Measurements from ENCODE around the gene PKHD1.

PKHD1 gene

GRCh38 chr6:52102405-52102804, 15.0 kb upstream of the PKHD1 start:
- no peak for DNase-seq

DNA sequence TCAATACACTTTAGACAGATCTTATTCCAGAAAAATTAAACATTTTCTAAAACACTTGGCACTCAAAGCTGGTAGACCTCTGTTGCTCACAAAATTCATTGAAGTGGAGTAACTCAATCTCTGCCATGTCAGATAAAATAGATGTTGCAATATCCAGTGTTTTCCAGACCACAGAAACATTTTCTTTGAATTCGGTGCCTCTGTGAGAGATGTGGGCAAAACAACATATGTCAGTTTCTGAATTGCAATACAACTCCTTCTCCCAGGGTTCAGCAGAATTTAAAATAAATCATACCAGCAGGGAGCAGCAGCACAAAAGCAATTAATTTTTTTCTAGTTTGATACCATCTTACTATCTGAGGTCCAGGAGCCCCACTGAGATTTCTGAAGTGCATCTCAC, 11.3 kb upstream of the PKHD1 start:
- no peak for DNase-seq

- DNase-seq, result no peak
Observed at GRCh38 chr6:52089758-52090348, 2.4 kb upstream of the PKHD1 start.

GRCh38 chr6:52086741-52087140, 672 bp downstream of the PKHD1 start:
- DNase-seq, result no peak

DNA sequence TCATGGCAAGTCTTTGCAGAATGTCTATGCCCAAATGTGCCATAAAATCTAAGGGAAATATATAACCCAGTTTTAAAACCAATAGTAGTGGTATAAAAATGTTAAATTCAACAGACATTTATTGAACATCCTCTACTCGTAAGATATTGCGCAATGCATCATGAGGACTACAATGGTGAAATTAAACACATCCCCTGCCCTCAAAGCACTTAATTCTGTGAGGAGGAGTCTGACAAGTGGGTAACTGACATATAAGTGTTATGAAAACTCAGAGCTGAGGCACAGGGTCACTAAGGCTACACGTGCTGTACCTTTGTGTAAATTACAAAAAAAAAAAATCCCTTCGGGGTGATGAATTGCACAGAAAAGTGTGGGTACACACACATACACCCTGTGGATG, 6.2 kb downstream of the PKHD1 start:
- no peak for DNase-seq

DNA sequence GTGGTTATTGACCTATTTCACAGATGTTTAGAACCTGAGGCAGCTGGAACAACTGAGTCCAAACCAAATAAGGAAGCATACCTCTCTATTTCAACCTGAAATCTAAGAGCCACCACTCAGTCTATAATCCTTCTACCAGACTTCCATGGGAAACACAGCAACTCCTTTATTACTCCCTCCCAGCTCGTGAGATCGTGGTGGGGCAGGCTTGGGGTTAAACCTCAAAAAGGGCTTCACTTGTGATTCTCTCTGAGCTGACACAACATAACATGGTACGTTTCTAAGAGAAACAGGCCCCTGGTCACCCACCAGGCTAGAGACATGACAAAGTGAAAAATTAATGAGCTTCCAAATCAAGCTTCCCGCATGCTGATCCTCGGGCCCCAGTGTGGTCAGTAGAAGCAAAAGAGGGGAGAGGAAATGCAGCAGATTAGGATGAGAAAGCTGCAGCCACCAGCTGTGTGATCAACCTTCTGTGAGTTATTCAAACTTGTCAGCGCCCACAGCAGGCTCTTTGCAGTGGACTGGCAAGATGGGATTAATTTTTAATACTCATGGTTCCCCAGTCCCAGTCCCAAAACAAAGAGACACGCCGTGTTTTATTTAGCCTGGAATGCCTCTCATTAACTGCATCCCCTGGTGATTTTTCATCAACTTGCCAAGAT, 9.3 kb downstream of the PKHD1 start:
- no peak for DNase-seq

DNA sequence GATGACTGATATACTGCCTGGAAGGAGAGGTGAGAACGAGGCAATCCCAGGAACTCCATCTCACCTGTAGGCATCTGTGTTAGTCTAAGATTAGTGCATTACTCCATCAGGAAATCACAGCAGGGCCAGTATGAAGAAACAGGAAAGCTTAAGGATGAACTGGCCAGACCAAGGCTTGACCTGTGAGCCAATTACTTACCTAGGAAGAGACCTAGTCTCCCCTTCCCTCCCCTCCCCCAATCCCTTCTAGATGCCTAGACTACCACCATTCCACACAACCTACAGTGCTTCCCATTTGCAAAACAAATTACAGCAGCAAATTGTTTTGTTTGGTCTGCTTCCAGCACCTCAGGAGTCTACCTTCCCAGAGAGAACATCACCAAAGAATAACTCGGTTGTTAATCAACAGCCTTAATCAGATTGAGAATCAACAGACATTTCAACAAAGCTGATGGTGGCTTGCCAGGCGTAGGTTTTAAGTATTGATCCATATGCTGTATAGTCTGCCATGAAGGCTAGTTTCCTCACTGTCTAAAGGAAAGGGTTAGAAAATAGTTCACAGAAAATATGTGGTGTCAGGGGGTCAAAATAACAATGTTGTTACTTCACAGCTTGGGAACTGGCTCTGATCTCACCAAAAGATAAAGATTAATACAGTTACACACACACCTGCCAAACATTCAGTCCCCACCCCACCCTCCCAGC, 10.1 kb downstream of the PKHD1 start:
- no peak for DNase-seq

DNA sequence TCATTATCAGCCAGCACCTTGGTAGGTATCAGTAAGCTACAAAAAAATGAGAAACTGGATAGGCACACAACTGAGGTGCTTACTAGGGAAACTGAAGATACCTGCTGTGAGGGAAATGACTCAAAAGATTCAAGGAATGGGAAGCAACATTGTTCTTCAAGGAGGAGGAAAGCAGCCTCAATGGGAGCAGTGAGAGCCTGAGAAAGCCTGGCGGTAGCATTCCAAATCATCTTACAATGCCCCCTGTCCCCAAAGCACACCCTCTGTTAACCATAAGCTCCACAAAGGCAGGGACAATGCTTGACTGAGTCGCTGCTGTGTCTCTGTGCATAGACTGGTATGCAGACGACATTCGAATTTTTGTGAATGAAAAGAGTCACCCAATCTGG, 10.6 kb downstream of the PKHD1 start:
- DNase-seq, result no peak

- DNase-seq, result no peak
Observed at GRCh38 chr6:52074716-52075115, 12.7 kb downstream of the PKHD1 start.

- DNase-seq, result no peak
Observed at GRCh38 chr6:52074155-52074554, 13.3 kb downstream of the PKHD1 start.

- DNase-seq, result no peak
Observed at GRCh38 chr6:52065621-52066020, 21.8 kb downstream of the PKHD1 start.

GRCh38 chr6:52063584-52064344, 23.6 kb downstream of the PKHD1 start:
- peak in 1 of 2 donors; percentile 74 for DNase-seq

- no peak for DNase-seq
Observed at GRCh38 chr6:52061481-52061880, 25.9 kb downstream of the PKHD1 start.

GRCh38 chr6:52059821-52060220, 27.6 kb downstream of the PKHD1 start:
- DNase-seq, result no peak

GRCh38 chr6:52055451-52055850, 32.0 kb downstream of the PKHD1 start:
- no peak for DNase-seq

DNA sequence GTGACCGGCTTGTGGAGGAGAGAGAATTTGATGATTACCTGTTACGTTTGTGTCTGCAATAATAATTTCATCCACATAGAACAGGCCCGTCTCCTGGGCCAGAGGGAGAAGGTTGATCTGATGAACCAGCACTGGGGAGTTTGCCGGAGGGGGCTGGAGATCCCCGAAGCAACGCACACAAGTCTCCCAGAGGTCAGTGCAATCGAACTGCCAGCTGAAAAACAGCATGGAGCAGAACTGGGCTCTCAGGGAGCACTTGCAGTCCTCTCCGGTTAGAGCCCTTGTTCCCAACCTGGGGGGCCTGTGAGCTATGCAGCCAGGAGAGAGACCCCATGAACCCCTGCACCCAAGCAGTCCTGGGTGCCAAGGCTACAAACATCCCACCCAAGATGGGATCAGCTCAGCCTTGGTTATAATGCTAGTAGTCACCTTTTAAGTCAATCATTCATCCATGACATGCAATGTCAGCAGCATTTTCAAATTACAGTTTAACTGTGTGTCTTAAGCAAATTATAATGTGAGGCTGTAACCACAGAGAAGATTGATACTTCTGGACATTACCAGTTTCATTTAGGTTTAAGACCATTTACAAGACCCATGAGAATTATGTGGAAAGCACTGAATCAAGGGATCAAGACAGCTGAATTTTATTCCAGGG, 34.2 kb downstream of the PKHD1 start:
- no peak for DNase-seq

DNA sequence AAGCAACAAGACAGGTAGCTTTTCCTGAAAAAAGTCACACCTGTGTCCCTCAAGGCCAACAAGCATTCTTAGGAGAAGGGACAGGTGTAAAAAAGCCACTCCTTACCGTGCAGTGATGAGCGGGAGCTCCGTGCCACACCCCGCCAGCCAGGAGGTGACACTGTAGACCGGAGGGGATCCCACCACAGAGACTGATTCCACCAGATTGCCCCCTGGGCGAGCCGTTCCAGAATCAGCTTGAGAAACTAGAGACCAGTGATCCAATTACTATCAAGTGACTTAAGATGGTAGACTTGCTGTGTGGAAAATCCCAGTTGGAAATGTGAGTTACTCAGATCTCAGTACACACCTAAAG, 37.4 kb downstream of the PKHD1 start:
- DNase-seq, result no peak

DNA sequence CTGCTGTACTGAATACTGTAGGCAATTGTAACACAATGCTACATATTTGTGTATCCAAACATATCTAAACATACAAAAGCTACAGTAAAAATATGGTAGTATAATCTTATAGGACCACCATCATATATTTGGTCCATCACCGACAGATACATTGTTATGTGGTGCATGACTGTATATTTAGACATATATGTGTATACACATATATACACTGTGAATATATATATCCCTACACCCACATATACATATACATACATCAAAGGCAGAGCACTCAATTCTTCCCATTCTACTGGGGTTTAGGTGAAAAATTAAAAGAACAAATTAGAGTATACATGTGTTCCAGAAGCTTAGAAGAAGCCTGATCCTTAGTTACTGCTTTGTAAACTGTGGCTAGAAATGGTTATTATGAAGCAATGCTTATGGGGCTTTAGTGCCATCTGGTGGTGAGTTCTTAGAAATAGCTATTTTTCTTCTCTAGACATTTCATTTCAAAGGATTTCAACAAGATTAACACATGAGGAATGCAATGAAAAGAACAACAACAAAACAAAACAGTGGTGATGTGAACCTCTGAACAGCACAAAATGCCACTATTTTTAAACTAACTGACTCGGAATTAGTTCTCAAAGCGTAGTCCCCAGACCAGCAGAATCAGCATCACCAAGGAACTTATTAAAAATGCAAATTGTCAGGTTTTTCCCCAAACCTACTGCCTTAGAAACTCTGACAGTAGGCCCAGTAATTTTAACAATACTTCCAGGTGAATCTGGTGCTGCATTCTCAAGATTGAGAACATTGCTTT, 38.0 kb downstream of the PKHD1 start:
- DNase-seq, result no peak

GRCh38 chr6:52046456-52046855, 41.0 kb downstream of the PKHD1 start:
- no peak for DNase-seq

GRCh38 chr6:52045481-52045880, 41.9 kb downstream of the PKHD1 start:
- no peak for DNase-seq

DNA sequence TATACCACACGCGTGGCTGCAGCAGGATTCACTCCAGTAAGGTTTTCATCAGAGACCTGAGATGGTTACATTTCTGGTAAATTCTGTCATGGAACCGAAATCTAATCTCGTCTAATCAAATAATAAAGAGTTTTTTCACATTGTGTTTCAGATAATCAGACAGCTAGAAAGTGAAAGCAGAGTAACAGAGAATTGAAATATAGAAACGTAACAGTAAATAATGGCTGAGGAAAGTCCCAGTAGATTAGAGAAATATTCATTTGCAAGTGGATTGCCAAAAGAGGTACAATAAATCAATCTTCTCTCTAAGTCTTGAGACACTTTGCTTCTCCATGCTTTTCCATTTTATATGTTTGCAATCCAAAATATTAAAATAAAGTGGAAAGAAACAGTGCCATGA, 42.4 kb downstream of the PKHD1 start:
- no peak for DNase-seq

DNA sequence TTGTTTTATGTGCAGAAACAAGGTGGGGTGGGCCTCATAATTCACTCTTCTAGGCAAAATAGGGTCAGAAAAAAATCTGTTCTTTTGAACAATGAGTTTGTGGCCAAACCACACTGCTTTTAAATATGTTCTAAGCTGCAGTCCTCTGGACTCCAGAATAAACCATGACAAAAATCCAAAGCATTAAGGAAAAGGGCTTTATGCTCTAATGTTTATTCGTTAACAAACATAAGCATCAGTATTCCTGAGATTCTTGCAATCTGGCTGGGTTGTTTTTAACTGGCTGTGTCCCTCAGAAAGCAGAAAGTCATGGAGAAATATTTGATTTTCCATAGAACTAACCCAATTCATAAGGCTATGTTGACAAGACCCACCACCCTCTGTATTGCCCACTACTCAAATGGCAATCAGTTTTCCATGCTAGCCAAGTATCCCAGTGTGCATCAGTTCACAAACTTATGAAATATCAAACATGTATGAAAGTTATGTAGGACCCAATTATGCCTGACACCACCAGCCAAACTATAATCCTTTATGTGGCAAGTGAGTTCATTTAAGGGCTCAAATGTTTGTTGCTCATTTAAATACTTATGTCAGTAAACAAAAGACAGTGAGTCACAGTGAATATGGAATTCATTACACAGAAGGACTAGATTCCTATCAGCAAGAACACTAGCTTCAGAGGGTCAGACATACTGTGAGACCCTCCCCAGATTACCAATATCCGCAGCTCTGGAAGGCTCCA, 45.1 kb downstream of the PKHD1 start:
- no peak for DNase-seq

Data from bone marrow (tissue), 2 donors.